Right lobe of liver (tissue), 4 donors: Measurements from ENCODE around the gene ENPP7.

Source experiments
- CTCF ChIP-seq, 4 donors: fragments of 200-600 bp in 3 of 4; fragments of 450-650 bp in 1 of 4; IDR thresholded peaks; one replicate each; pipeline versions ENCODE4 v1.5.1 to v1.8.0; 2016 to 2022; ENCODE audit warnings: antibody characterized with exemption in 4 of 4, mild to moderate bottlenecking in 2 of 4
- POLR2A ChIP-seq: fragments of 450-650 bp; IDR thresholded peaks from one replicate; pipeline ENCODE4 v1.6.1; 2017; ENCODE audit warnings: antibody characterized with exemption, mild to moderate bottlenecking
- donor health status: DM: no; HTN: no; CAD: no.
- donor health status: DM: no; HTN: no; CAD: no.
- donor health status: DM: no; HTN: yes; CAD: no.

GRCh38 chr17:79696610-79696982, 34.1 kb upstream of the ENPP7 start:
- TF ChIP-seq CTCF (IDR thresholded peaks at IDR 0.05): no peak
- no peak for TF ChIP-seq POLR2A
